Forelimb muscle (tissue), 1 donor: ENCODE results near the gene NSG1. TPM values are rescaled to one million over a fixed set of nuclear protein-coding genes. Genes with fewer than 3 reads are reported as not detected.
"Not testable (repeated sequence)": the region's sequence is repeated elsewhere in the genome, so short reads cannot be mapped to it uniquely, and the experiment has no call there.

Source experiments
- DNase-seq: peaks from one replicate; pipeline ENCODE4 v3.0.0-alpha.2; 2013; ENCODE audit warnings: low read depth
- polyA plus RNA-seq: library from polyadenylated mRNA; unstranded; fragments of 120-200 nt; gene quantifications from one replicate; pipeline ENCODE4 v1.2.1, GENCODE V29; 2013; ENCODE audit not compliant: insufficient read length

Gene NSG1
- 0.92 TPM for polyA plus RNA-seq

GRCh38 chr4:4386736-4387392, at the start of gene NSG1:
Gene NSG1 (plus strand): TSS chr4:4387102. CDS start chr4:4387630, 528 bp downstream.
- no peak for DNase-seq

GRCh38 chr4:4338210-4339001, 48.5 kb upstream of the NSG1 start:
- no peak for DNase-seq

- no peak for DNase-seq
These were observed 47.3 kb upstream of the NSG1 start for GRCh38 chr4:4339504-4340085.

DNA sequence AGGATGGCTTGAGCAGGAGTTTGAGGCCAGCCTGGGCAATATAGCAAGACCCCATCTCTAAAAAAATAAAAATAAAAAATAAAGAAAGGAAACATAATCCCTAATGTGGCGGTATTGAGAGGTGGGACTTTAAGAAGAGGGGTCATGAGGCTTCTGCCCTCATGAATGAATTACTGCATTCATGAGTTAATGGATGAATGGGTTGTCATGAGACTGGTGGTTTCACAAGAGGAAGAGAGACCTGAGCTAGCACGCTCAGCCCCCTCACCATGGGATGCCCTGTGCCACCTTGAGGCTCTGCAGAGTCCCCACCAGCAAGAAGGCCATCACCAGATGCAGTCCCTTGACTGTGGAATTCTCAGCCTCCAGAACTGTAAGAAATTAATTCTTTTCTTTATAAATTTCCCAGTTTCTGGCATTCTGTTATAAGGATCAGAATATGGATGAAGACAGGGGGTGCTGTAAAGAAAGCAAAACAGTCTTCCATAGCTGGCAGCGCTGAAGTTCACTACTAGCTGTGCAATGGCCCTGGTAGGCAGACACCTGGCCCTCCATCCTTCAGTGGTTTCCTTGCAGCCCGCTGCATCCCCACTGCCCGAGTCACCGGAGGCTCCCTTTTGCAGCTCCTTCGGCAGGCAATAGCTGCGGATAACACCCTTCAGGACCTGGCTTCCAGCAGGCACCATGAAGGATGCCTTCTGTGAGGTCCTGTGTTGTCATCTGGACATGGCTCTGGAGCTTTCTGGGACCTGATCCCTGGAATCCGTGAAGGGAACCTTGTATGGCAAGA, 44.8 kb upstream of the NSG1 start:
- DNase-seq = no peak

DNA sequence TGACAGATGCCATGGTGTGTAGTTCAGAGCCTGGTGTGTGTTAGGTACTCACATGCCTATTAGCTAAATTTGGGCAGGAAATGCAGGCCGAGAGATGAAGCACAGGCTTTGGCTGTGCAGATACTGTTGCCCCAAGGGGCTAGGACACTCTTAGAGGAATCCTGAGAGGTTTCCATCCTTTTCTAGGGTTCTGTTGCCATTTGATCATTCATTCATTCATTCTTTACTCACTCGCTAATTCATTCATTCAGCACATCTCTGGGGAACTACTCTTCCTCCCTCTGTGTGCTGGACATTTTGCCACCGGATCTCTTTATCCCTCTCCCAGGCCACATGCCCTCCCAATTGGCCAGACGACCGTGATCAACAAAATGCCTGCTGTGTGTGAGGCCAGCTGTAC, 43.9 kb upstream of the NSG1 start:
- DNase-seq = no peak

GRCh38 chr4:4344915-4345527, 41.9 kb upstream of the NSG1 start:
- no peak for DNase-seq

- no peak for DNase-seq
These were observed 39.3 kb upstream of the NSG1 start for GRCh38 chr4:4347585-4347984.

DNA sequence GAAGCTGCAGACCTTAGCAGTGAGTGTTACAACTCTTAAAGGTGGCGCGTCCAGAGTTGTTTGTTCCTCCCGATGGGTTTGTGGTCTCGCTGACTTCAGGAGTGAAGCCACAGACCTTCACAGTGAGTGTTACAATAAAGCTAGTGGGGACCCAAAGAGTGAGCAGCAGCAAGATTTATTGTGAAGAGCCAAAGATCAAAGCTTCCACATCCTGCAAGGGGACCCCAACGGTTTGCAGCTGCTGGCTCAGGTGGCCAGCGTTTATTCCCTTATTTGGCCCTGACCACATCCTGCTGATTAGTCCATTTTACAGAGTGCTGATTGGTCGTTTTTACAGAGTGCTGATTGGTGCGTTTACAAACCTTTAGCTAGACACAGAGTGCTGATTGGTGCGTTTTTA, 38.3 kb upstream of the NSG1 start:
- not testable (repeated sequence) for DNase-seq

DNA sequence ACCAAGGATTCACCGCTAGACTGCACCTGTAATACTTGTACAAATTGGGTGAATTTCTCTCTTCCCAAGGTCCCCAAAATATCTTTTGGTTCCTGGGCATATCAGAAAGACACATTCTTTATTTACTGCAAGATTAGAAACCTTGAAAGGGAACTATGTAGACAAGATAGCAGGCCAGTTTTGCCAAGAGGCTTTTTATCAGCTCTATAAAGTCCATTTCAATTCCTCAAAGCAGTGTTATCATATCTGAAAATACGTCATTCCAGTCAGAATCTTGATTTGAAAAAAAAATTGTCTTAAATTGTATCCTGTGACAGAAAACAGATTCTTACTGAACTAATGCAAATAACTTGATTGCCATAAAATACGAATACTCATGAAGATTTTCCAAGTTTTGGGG, 37.0 kb upstream of the NSG1 start:
- DNase-seq = no peak

GRCh38 chr4:4350909-4351308, 36.0 kb upstream of the NSG1 start:
- DNase-seq = no peak

GRCh38 chr4:4355302-4355701, 31.6 kb upstream of the NSG1 start:
- DNase-seq = no peak

DNA sequence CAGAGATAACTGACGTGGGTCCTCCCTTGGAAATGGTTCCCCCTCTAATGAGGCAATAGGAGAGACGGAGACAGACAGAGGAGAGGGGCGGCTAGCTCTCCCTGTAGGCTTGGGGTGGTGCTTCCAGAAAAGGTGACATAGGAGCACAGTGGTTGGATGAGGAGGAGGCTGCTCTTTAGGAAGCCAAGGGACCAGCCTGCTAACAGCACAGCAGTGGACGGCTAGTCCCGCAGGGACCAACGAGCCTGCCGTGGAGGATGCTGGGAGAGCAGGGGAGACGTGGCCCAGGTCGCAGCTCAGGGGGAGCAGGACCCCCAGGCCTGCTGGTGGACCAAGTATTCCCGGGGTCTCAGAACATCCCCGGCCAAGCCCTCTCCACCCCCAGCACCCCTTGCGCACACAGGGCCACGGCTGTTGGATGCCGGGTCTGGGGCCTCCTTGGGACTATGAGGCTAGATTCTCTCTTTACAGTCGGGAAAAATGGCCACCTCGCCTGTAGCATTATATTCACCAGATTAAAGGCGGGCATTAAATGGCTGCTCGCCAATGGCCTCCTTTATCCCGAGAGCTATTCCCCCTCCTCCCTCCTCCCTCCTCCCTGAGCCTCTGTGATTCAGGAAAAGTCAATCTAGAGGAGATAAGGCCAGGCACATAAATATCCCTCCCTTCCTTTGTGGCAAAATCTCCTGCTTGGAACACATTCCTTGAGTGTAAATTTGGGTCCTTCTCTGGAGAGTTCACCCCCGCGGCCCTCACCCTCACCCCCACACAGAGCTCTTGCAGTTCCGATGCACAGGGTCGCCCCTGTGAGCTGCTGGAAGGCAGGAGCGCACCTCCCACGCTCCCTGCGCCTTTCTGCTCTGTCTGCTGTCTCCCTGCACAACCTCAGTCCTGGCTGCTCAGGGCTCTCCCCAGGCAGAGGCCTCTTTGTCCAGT, 30.5 kb upstream of the NSG1 start:
- no peak for DNase-seq

GRCh38 chr4:4358093-4358854, 28.6 kb upstream of the NSG1 start:
- DNase-seq = no peak

DNA sequence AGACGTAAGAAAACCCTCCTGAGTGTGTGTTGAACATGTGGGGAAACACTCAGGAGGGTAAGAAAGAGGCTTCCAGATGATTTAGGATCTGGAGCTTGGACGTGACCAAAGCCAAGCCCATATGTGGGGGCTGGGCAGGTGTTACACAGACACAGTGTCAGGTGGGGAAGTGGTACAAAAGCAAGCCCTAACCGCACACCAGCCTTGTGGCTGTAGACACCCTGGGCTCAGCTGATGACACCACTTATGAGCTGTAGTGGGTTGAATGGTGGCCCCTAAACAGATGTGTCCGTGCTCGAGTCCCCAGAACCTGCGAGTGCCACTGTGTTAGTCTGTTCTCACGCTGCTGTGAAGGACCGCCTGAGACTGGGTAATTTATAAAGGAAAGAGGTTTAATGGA, 25.0 kb upstream of the NSG1 start:
- no peak for DNase-seq

- no peak for DNase-seq
These were observed 23.8 kb upstream of the NSG1 start for GRCh38 chr4:4362991-4363697.

- no peak for DNase-seq
These were observed 22.8 kb upstream of the NSG1 start for GRCh38 chr4:4364061-4364460.

DNA sequence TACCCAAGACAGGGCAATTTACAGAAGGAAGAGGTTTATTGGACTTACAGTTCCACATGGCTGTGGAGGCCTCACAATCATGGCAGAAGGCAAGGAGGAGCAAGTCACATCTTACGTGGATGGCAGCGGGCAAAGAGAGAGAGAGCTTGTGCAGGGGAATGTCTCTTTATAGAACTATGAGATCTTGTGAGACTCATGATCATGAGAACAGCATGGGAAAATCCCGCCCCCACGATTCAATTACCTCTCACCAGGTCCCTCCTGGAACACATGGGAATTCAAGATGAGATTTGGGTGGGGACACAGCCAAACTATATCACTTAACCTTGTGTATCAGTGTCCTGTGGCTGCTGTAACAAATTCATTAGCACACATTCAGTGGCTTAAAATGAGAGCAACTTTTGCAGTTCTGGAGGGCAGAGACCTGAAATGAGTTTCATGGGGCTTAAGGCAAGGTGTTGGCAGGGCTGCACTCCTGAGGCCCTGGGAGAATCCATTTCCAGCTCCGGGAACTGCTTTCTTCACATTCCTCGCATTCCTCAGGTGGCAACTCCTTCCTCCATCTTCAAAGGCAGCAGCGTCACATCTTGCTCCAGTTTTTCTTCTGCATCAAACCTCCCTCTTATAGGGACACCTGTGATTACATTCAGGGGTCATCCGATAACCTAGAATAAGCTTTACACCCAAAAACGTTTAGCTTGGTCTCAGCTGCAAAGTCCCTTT, 22.3 kb upstream of the NSG1 start:
- no peak for DNase-seq

- no peak for DNase-seq
These were observed 17.9 kb upstream of the NSG1 start for GRCh38 chr4:4368809-4369580.
